Measurements from ENCODE around the gene KAZN. TPM values are rescaled to one million over a fixed set of nuclear protein-coding genes. Genes with fewer than 3 reads are reported as not detected.

KAZN gene
- total and polyA plus RNA-seq, 8 donors = 11.1 to 37.5 (median 30.2) TPM

DNA sequence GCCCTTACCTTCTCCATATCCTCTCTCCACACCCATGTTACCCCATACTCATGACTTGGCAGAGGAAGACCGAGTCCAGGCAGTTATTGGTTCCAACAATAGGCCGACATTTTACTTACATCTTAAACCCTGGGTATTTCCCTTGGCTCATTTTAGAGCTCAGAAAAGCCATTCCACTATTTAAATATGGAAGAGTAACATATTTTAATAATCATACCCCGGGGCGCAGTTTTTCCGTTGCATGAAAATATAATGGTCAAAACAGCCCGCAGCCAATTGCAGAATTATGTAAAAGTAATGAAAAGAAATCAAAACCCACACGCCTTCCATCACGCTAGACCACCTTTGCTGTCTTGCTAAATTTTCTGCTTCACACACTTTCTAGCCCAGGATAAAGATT, 48.5 kb downstream of the KAZN start:
- intact Hi-C loops (cut with DNase I) = no loop called here
- ATAC-seq = no peak
- no peaks in the 10 kb centered on the region for H3K27me3 ChIP-seq
- no peak overlapping the region for H3K4me3 ChIP-seq
- H3K36me3 ChIP-seq = no peaks in the 10 kb centered on the region
- H3K27ac ChIP-seq = no peak overlapping the region
- no peak for DNase-seq
- peaks cover 0 to 14% of the 10 kb centered on the region in 2 donors for H3K9me3 ChIP-seq
- TF ChIP-seq, protein P1, sequence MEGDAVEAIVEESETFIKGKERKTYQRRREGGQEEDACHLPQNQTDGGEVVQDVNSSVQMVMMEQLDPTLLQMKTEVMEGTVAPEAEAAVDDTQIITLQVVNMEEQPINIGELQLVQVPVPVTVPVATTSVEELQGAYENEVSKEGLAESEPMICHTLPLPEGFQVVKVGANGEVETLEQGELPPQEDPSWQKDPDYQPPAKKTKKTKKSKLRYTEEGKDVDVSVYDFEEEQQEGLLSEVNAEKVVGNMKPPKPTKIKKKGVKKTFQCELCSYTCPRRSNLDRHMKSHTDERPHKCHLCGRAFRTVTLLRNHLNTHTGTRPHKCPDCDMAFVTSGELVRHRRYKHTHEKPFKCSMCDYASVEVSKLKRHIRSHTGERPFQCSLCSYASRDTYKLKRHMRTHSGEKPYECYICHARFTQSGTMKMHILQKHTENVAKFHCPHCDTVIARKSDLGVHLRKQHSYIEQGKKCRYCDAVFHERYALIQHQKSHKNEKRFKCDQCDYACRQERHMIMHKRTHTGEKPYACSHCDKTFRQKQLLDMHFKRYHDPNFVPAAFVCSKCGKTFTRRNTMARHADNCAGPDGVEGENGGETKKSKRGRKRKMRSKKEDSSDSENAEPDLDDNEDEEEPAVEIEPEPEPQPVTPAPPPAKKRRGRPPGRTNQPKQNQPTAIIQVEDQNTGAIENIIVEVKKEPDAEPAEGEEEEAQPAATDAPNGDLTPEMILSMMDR (IDR thresholded peaks at IDR 0.05) = no peak
- no peaks in the 10 kb centered on the region for H3K4me1 ChIP-seq

DNA sequence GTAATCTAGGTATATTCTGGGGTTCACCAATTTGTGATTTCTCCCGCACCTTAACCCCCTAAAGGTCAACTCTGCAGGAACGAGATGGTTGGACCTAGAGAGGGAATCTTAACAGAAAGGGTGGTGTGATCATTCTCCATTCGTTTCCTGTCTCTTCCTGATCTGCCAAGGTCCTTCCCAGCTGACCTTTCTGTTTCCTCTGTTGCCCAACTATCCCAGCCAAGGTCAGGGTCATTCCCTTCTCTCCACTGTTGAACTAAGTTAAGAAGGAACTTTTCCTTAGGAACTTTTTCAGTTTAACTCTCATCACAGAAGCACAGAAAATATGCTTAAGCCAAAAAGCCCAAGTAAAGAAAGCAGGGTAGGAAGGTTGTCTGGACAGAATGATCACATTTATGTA, 49.3 kb downstream of the KAZN start:
- intact Hi-C loops (cut with DNase I) = no loop called here
- no peak for ATAC-seq

DNA sequence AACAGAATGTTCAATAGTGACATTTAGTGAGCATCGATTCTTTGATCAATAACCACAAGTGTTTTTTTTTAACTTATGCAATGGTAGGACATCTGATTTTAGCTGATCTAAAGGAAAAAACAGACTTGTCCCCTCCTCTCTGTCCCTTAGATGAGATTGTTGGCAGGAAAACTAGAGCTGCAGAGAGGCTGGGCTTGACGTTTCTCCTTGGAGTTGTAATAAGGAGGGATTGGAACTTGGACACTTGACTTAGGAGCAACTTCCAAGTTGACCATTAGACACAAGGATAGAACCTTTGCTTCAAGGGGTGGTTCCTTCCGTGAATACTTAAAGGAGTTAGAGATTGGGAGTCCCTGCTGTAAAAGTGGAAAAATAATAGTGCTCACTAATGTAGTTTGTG, 49.9 kb downstream of the KAZN start:
- Histone ChIP-seq H3K27ac (no peak overlapping the region), H3K4me3 (no peak overlapping the region), H3K4me1 (no peaks in the 10 kb centered on the region), H3K36me3 (no peaks in the 10 kb centered on the region), H3K9me3 (peaks cover 0 to 7% of the 10 kb centered on the region in 2 donors), H3K27me3 (no peaks in the 10 kb centered on the region)
- intact Hi-C loops (cut with DNase I) = no loop called here
- DNase-seq (no peak), ATAC-seq (no peak)
- TF ChIP-seq, protein P1 (IDR thresholded peaks at IDR 0.05) = no peak

More for the DNA sequence above, 49.3 kb downstream of the KAZN start:
- DNase-seq = no peak
- Histone ChIP-seq H3K27me3 (no peaks in the 10 kb centered on the region), H3K36me3 (no peaks in the 10 kb centered on the region), H3K4me3 (no peak overlapping the region), H3K9me3 (peaks cover 0 to 12% of the 10 kb centered on the region in 2 donors), H3K27ac (no peak overlapping the region), H3K4me1 (no peaks in the 10 kb centered on the region)
- TF ChIP-seq, protein P1 (IDR thresholded peaks at IDR 0.05) = no peak

DNA sequence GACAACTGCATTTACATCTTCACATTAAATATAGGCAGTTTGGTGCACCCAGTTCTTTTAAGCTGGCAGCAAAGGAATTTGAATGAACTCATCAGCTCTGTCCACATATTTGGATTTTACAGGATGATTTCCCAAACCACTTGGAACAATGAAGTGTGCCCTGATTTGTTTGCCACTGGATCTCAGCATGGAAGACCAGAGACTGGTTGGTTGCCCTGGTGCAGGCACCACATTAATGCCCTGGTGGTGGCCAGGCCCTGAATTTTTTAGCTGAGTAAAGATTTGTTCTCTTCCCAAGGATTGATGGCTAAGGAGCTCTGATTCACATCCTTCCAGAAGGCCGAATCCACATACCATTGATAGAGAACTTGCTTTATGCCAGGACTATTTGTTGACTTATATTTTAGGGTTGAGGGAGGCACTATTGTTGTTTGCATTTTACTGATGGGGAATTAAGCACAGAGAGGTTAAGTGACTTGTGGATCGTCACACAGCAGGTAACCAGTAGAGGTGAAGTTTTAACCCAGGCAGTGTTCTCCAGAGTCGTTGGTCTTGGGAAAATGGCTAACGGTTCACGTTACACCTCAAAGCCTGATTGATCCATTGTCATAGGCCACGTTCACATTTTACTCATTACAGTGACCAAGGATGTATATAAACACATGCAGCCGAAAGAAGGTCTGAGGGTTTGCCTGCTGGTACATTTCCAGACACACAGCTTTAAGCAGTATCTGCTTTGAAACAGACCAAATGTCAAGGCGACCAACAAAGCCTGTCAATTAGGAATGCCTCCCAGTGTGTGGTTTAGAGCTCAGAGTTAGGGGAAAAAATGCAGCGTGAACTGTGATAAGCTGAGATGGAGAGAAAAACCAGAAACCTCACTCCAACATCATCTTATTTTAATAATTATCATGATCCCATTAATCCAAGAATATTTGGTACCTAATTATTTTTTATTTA, 50.7 kb downstream of the KAZN start:
- H3K4me1 ChIP-seq = no peaks in the 10 kb centered on the region
- H3K27ac ChIP-seq = no peak overlapping the region
- no peak overlapping the region for H3K4me3 ChIP-seq
- DNase-seq (peak in 2 of 4 donors; percentile 33 to 38), ATAC-seq (no peak)
- TF ChIP-seq, protein P1 (IDR thresholded peaks at IDR 0.05) = no peak
- no peaks in the 10 kb centered on the region for H3K27me3 ChIP-seq
- no peaks in the 10 kb centered on the region for H3K36me3 ChIP-seq
- intact Hi-C loops (cut with DNase I) = no loop called here
- peaks cover 0 to 7% of the 10 kb centered on the region in 2 donors for H3K9me3 ChIP-seq

DNA sequence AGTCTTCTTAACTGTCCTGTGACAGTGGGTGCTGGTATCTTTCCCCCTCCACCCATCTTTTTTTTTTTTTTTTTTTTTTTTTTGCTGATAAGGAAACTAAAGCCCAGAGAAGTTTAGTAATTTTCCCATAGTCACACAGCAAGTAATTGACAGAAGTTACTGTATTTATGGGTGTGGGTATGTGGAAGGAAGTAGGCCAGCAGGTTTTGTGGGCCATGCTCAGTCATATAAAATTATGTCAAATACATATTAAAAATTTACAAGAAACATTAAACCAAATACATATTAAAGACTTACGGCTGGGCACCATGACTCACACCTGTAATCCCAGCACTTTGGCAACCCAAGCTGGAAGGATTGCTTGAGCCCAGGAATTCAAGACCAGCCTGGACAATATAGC, 51.5 kb downstream of the KAZN start:
- Histone ChIP-seq H3K36me3 (no peaks in the 10 kb centered on the region), H3K9me3 (peaks cover 0 to 7% of the 10 kb centered on the region in 2 donors), H3K4me1 (no peaks in the 10 kb centered on the region), H3K27ac (no peak overlapping the region), H3K4me3 (no peak overlapping the region), H3K27me3 (no peaks in the 10 kb centered on the region)
- intact Hi-C loops (cut with DNase I) = no loop called here
- ATAC-seq (no peak), DNase-seq (no peak)
- TF ChIP-seq, protein P1 (IDR thresholded peaks at IDR 0.05) = no peak

Data from left lung (tissue), 10 donors.